Fibroblast of lung (primary cell): ENCODE results near the gene STAT5A. TPM values are rescaled to one million over a fixed set of nuclear protein-coding genes. Genes with fewer than 3 reads are reported as not detected.
"Not testable (repeated sequence)": the region's sequence is repeated elsewhere in the genome, so short reads cannot be mapped to it uniquely, and the experiment has no call there.

ENCODE experiments used
- DNase-seq, 2 donors: peaks; one replicate each; pipeline versions ENCODE4 v3.0.0 to v3.0.0-alpha.2; 2010; ENCODE audit warnings: low read depth in 2 of 2
- H2AFZ ChIP-seq: 2 replicates; pipeline ENCODE4 v1.5.1; 2012; ENCODE audit warnings: low read length, control low read depth, inconsistent platforms
- H3K27ac ChIP-seq: 2 replicates; pipeline ENCODE4 v1.5.1; 2011; ENCODE audit warnings: low read length, control low read depth; ENCODE audit not compliant: insufficient read depth
- H3K27me3 ChIP-seq: 2 replicates; pipeline ENCODE4 v1.5.1; 2011; ENCODE audit warnings: mild to moderate bottlenecking, low read length; ENCODE audit not compliant: control insufficient read depth, insufficient read depth
- H3K36me3 ChIP-seq: 2 replicates; pipeline ENCODE4 v1.5.1; 2011; ENCODE audit warnings: low read length; ENCODE audit not compliant: control insufficient read depth, insufficient read depth
- H3K4me1 ChIP-seq: 2 replicates; pipeline ENCODE4 v1.5.1; 2011; ENCODE audit warnings: low read length; ENCODE audit not compliant: control insufficient read depth, insufficient read depth; ENCODE audit errors: extremely low read depth
- H3K4me2 ChIP-seq: 2 replicates; pipeline ENCODE4 v1.5.1; 2011; ENCODE audit warnings: low read length, control low read depth; ENCODE audit not compliant: insufficient read depth; ENCODE audit errors: extremely low read depth
- H3K4me3 ChIP-seq, 4 experiments: fragments of 200-600 bp in 1 of 4; sonication (generic) in 1 of 4; replicated peaks in 1 of 4; 2 replicates each; pipeline ENCODE4 v1.5.1; 2011 to 2016; ENCODE audit warnings: low read length in 4 of 4, low read depth in 3 of 4, mild to moderate bottlenecking in 3 of 4, control low read depth in 2 of 4, inconsistent platforms in 1 of 4, mixed read lengths in 1 of 4; ENCODE audit not compliant: insufficient read depth in 1 of 4; ENCODE audit errors: control extremely low read depth in 1 of 4
- H3K79me2 ChIP-seq: 2 replicates; pipeline ENCODE4 v1.5.1; 2012; ENCODE audit warnings: mild to moderate bottlenecking, low read length, inconsistent platforms; ENCODE audit not compliant: control insufficient read depth, insufficient read depth
- H3K9ac ChIP-seq: 2 replicates; pipeline ENCODE4 v1.5.1; 2011; ENCODE audit warnings: mild to moderate bottlenecking, low read length, control low read depth; ENCODE audit not compliant: insufficient read depth
- H3K9me3 ChIP-seq: 2 replicates; pipeline ENCODE4 v1.5.1; 2012; ENCODE audit warnings: low read depth, low read length; ENCODE audit not compliant: control insufficient read depth, insufficient read depth
- H4K20me1 ChIP-seq: 2 replicates; pipeline ENCODE4 v1.5.1; 2011; ENCODE audit warnings: low read length; ENCODE audit not compliant: control insufficient read depth, insufficient read depth; ENCODE audit errors: extremely low read depth
- CTCF ChIP-seq, 2 donors: IDR thresholded peaks in 1 of 2; conservative IDR thresholded peaks in 1 of 2; 1 replicate in 1 of 2; 2 replicates in 1 of 2; pipeline ENCODE4 v1.5.1; 2011 to 2012; ENCODE audit warnings: low read length in 2 of 2, control low read depth in 1 of 2, inconsistent platforms in 1 of 2, low read depth in 1 of 2, mild to moderate bottlenecking in 1 of 2
- EZH2 ChIP-seq: IDR thresholded peaks from 2 replicates; pipeline ENCODE4 v1.5.1; 2012; ENCODE audit warnings: low read length, control low read depth, mild to moderate bottlenecking; ENCODE audit errors: missing control alignments
- polyA minus RNA-seq: library from RNA; depleted of rRNA, polyadenylated mRNA; stranded (reverse); fragments of >200 nt; gene quantifications from 2 replicates; pipeline ENCODE4 v1.2.3, GENCODE V29; 2011; ENCODE audit warnings: low replicate concordance
- polyA plus RNA-seq, 2 donors: library from polyadenylated mRNA; depleted of rRNA in 1 of 2; stranded (reverse) in 1 of 2; unstranded in 1 of 2; fragments of >200 nt; gene quantifications; 2 replicates each; pipeline ENCODE4 v1.2.1, GENCODE V29; 2011 to 2012; ENCODE audit warnings: missing spikeins in 1 of 2
- total RNA-seq: library from RNA; depleted of rRNA; stranded (reverse); fragments of >200 nt; gene quantifications from 2 replicates; pipeline ENCODE4 v1.2.1, GENCODE V29; 2014

STAT5A gene
- total RNA-seq: 26.2 and 28.4 TPM in 2 replicates
- polyA plus RNA-seq: 5.5 and 6.9 TPM in 2 replicates
- polyA plus RNA-seq (2012): 5.1 and 7.7 TPM in 2 replicates
- polyA minus RNA-seq: 16.8 and 37.8 TPM in 2 replicates

- Histone ChIP-seq H3K9ac (peak within 1 kb of the TSS; percentile 50), H2AFZ (peak within 1 kb of the TSS; percentile 5), H3K79me2 (no peaks in the 10 kb centered on the region), H3K4me3 (peak within 1 kb of the TSS; percentile 19 to 59 (median 38)), H3K4me1 (no peaks in the 10 kb centered on the region), H3K36me3 (no peaks in the 10 kb centered on the region), H3K27ac (no peak within 1 kb of the TSS), H3K9me3 (no peaks in the 10 kb centered on the region), H4K20me1 (no peaks in the 10 kb centered on the region), H3K27me3 (no peaks in the 10 kb centered on the region), H3K4me2 (peak within 1 kb of the TSS; percentile 70)
- peak; percentile 82 for DNase-seq
- no peak for TF ChIP-seq EZH2
- TF ChIP-seq CTCF (conservative IDR thresholded peaks at IDR 0.05 in 1 of 2, IDR thresholded peaks at IDR 0.05 in 1 of 2; ENCODE audit: low read depth in 1 of 2, low read length in 2 of 2): no peak
Observed at GRCh38 chr17:42287977-42288802, at the start of gene STAT5A. Gene STAT5A (plus strand): TSS chr17:42288498. CDS start chr17:42289412, 914 bp downstream.

GRCh38 chr17:42239576-42239975 is 48.7 kb upstream of the STAT5A start:
- H3K9ac ChIP-seq, H3K27ac ChIP-seq, H3K79me2 ChIP-seq, DNase-seq, H3K4me2 ChIP-seq, H4K20me1 ChIP-seq, H3K27me3 ChIP-seq, H3K9me3 ChIP-seq, H2AFZ ChIP-seq, H3K4me1 ChIP-seq, H3K36me3 ChIP-seq, H3K4me3 ChIP-seq: not testable (repeated sequence)

GRCh38 chr17:42240201-42240600 is 48.1 kb upstream of the STAT5A start:
- Histone ChIP-seq H3K9ac (no peak overlapping the region), H3K9me3 (no peaks in the 10 kb centered on the region), H3K79me2 (no peaks in the 10 kb centered on the region), H3K4me2 (no peak overlapping the region), H3K27ac (no peak overlapping the region), H3K4me1 (no peaks in the 10 kb centered on the region), H3K27me3 (no peaks in the 10 kb centered on the region), H4K20me1 (peaks cover 2% of the 10 kb centered on the region), H3K36me3 (no peaks in the 10 kb centered on the region), H2AFZ (no peak overlapping the region), H3K4me3 (no peak overlapping the region)
- DNase-seq: peak in 1 of 2 donors; percentile 35
- TF ChIP-seq EZH2 (no peak), CTCF (conservative IDR thresholded peaks at IDR 0.05 in 1 of 2, IDR thresholded peaks at IDR 0.05 in 1 of 2; ENCODE audit: low read depth in 1 of 2, low read length in 2 of 2) (no peak)

GRCh38 chr17:42240863-42241262 is 47.4 kb upstream of the STAT5A start:
- not testable (repeated sequence) for H2AFZ ChIP-seq, H3K36me3 ChIP-seq, H3K9me3 ChIP-seq, H3K9ac ChIP-seq, DNase-seq, H3K4me2 ChIP-seq, H3K27me3 ChIP-seq, H3K79me2 ChIP-seq, H3K27ac ChIP-seq, H3K4me1 ChIP-seq, H4K20me1 ChIP-seq, H3K4me3 ChIP-seq
